NCI-H128 (cell line): ENCODE results near the gene CAMK2G.
A peak's percentile ranks its signal among the peaks of the same experiment; 100 is the strongest.
"Not testable (repeated sequence)": the region's sequence is repeated elsewhere in the genome, so short reads cannot be mapped to it uniquely, and the experiment has no call there.

Experiments used
- DNase-seq: peaks from one replicate; lab custom pipeline; 2025; ENCODE audit not compliant: unreplicated experiment; lab: John Stamatoyannopoulos, UW

CAMK2G gene

GRCh38 chr10:73797324-73798025 lies 76.9 kb downstream of the CAMK2G start:
- DNase-seq: no peak

- DNase-seq: no peak
These were observed 77.6 kb downstream of the CAMK2G start for GRCh38 chr10:73796766-73797165.

DNA sequence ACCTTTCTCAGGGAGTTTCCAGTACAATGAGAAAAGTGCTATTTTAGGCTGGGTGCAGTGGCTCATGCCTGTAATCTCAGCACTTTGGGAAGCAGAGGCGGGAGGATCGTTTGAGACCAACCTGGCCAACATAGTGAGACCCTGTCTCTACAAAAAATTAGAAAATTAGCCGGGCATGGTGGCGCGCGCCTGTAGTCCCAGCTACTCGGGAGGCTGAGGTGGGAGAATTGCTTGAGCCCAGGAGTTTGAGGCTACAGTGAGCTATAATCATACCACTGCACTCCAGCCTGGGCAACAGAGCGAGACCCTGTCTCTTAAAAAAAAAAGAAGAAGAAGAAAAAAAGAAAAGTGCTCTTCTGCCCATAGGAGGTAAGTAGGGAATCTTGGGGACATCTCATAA lies 78.3 kb downstream of the CAMK2G start:
- not testable (repeated sequence) for DNase-seq

GRCh38 chr10:73795491-73795890 lies 78.9 kb downstream of the CAMK2G start:
- DNase-seq: not testable (repeated sequence)

- DNase-seq: no peak
These were observed 80.9 kb downstream of the CAMK2G start for GRCh38 chr10:73793456-73793855.

DNA sequence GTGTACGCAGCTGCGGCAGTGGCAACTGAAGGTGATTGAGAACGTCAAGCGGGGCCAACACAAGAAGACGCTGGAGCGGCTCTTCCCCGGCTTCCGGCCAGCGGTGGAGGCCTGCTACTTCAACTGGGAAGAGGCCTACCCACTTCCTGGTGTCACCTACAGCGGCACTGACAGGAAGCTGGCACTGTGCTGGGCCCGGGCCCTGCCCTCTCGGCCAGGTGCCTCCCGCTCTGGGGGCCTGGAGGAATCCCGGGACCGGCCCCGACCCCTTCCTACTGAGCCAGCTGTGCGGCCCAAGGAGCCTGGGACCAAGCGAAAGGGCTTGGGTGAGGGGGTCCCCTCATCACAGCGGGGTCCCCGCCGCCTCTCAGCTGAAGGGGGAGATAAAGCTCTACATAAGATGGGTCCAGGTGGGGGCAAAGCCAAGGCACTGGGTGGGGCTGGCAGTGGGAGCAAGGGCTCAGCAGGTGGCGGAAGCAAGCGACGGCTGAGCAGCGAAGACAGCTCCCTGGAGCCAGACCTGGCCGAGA lies 82.4 kb downstream of the CAMK2G start:
- DNase-seq: no peak

DNA sequence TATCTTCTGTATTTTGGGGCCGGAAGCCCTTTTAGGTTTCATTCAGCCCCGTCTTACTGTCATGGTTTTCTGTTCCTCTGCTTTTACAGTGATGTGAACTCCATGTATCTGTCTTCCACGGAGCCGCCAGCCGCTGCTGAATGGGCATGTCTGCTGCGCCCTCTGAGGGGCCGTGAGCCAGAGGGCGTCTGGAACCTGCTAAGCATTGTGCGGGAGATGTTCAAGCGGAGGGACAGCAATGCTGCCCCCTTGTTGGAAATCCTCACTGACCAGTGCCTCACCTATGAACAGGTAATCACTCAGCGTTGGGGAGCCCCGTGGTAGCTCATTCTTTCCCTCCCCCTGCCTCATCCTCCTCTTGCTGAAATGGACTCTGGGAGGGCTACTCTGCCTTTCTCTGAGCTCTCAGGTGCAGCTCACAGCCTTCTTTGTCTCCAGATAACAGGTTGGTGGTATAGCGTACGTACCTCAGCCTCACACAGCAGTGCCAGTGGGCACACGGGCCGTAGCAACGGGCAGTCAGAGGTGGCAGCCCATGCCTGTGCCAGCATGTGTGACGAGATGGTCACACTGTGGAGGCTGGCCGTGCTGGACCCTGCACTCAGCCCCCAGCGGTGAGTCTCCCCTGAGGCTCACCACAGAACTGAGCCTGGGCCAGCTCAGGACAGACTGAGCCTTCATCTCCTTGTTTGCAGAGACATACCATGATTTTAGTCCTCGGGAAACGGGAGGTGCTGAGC lies 83.3 kb downstream of the CAMK2G start:
- no peak for DNase-seq

- DNase-seq: no peak
These were observed 84.7 kb downstream of the CAMK2G start for GRCh38 chr10:73789659-73790055.

DNA sequence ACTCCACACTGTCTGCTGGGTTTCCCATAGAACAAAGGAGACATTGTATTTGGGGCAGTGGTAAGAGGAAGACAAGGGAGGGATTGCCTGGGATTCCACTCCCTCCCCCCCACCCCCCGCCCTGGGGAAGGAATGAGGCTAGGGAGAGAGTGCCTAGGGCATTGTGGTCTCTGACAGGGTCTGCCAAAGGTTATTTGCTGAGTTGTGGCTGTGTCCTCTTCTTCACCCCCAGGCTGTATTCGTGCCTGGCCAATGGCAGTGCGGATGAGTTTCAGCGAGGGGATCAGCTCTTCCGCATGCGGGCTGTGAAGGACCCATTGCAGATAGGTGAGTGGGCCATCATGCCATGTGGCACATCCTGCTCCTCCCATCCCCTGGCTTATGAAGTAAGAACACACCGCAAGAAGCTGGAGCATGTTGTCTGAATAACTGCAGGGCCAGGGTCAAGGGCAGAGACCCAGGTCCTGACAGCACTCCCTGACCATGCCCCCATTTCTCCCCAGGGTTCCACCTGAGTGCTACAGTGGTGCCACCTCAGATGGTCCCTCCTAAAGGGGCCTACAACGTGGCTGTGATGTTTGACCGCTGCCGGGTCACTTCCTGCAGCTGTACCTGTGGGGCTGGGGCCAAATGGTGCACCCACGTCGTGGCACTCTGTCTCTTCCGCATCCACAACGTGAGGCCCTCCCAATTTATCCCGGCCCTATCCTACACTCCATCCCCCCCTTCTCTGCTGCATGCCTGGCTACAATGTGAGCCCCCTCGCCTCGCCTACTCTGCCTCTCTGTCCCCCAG lies 85.3 kb downstream of the CAMK2G start:
- no peak for DNase-seq

- DNase-seq: not testable (repeated sequence)
These were observed 87.1 kb downstream of the CAMK2G start for GRCh38 chr10:73787031-73787800.

DNA sequence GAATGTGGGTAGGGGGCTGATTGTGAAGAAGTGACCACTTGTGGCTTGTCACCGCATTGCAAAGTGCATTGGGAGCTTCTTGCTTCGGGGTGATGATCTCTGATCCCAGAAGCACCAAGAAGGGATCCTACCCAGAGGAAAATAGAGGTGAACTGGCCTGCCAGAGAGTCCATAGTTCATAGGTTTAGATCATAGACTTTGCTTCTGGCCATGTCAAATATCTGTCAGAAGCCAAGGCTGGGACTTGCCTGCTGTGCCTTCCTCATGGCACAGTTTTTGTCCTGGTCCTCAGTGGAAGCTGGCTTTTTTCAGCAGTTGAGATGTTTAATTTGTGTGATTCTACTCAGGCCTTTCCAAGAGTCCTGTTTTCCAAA lies 87.9 kb downstream of the CAMK2G start:
- no peak for DNase-seq

- DNase-seq: no peak
These were observed 88.4 kb downstream of the CAMK2G start for GRCh38 chr10:73785721-73786511.

GRCh38 chr10:73785211-73785720 lies 89.1 kb downstream of the CAMK2G start, which contains the start of gene ZSWIM8:
Gene ZSWIM8, plus strand, starts transcription at chr10:73785606. Its CDS starts 273 bp downstream, at chr10:73785879.
- DNase-seq: peak; percentile 66

DNA sequence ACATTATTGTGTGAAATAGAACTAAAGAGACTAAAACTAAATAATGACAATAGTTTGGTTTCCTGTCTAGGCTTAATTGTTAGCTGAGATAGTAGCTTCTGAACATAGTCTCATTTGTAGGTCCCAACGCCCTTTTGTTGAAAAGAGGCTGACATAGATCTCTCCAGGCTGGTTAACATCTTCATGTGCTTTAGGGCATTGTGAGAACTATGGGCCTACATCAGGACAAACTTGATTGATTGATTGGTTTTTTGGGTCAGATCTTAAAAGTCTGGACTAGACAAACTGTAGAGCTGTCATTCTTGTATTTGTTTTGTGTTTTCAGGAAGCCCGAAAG lies 91.6 kb downstream of the CAMK2G start:
- DNase-seq: no peak

DNA sequence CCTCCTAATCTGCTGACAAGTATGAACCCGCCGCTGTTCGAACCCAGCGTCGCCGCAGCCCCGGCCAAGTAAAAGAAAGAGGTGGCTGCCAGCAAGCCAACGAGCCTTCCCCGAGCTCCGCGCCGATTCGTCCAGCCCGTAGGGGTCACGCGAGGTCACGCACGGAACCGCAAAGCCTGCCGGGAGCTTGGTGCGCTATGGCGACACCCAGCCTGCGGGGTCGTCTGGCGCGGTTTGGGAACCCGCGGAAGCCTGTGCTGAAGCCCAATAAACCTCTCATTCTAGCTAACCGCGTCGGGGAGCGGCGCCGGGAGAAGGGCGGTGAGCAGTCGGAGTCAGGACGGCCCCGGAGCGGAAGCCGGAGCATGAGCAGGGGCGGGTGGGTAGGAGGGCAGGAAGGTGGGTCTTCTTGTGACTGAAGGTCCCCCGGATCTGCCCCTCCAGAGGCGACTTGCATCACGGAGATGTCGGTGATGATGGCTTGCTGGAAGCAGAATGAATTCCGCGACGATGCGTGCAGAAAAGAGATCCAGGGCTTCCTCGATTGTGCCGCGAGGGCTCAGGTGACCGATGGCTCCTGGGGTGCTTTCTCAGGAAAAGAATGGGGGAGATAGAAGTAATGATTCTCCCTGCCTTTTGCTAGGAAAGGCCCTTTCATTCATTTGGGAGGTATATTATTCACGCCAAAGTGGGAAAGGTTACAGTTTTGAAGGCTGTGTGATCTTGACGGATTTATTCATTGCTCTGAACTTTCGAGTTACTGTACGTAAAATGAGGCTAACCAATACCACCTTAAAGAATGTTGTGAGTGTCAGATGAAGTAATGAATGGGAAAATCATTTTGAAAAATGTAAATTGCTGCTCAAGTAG lies 92.2 kb downstream of the CAMK2G start, which contains the start of gene CHCHD1:
Gene CHCHD1, plus strand, starts transcription at position 170 of the 870 bp plus-strand sequence. Its CDS starts 28 bp downstream, at position 198.
- DNase-seq: peak; percentile 30

GRCh38 chr10:73781548-73781878 lies 92.8 kb downstream of the CAMK2G start:
- no peak for DNase-seq

- DNase-seq: no peak
These were observed 93.4 kb downstream of the CAMK2G start for GRCh38 chr10:73780966-73781365.

GRCh38 chr10:73780301-73780700 lies 94.1 kb downstream of the CAMK2G start:
- DNase-seq: no peak
